ENCODE measurements around the gene TTN. TPM values are rescaled to one million over a fixed set of nuclear protein-coding genes. Genes with fewer than 3 reads are reported as not detected.

Gene TTN
- total RNA-seq, 1 donor from 2014 or later, result not detected

- Mint-ChIP-seq H3K4me3 (ENCODE audit: unreplicated experiment) (no peak overlapping the region), H3K27ac (ENCODE audit: unreplicated experiment) (no peak overlapping the region), H3K4me1 (ENCODE audit: low read depth) (no peaks in the 10 kb centered on the region), H3K27me3 (ENCODE audit: low read depth) (peaks cover 8% of the 10 kb centered on the region), H3K9me3 (ENCODE audit: low read depth) (no peaks in the 10 kb centered on the region), H3K36me3 (ENCODE audit: low read depth) (no peaks in the 10 kb centered on the region)
- no peak for DNase-seq (ENCODE audit: low spot score)
- no peak for TF ChIP-seq CTCF (IDR thresholded peaks at IDR 0.05)
These were observed 12.1 kb upstream of the TTN start for GRCh38 chr2:178819147-178819875.

- H3K4me3 Mint-ChIP-seq (ENCODE audit: unreplicated experiment), result no peak overlapping the region
- H3K4me1 Mint-ChIP-seq (ENCODE audit: low read depth), result no peaks in the 10 kb centered on the region
- H3K36me3 Mint-ChIP-seq (ENCODE audit: low read depth), result no peaks in the 10 kb centered on the region
- peaks cover 19% of the 10 kb centered on the region for H3K27me3 Mint-ChIP-seq (ENCODE audit: low read depth)
- no peak for TF ChIP-seq CTCF (IDR thresholded peaks at IDR 0.05)
- DNase-seq (ENCODE audit: low spot score), result no peak
- H3K27ac Mint-ChIP-seq (ENCODE audit: unreplicated experiment), result no peak overlapping the region
- H3K9me3 Mint-ChIP-seq (ENCODE audit: low read depth), result no peaks in the 10 kb centered on the region
These were observed 4.7 kb upstream of the TTN start for GRCh38 chr2:178811901-178812300.

- no peak for TF ChIP-seq CTCF (IDR thresholded peaks at IDR 0.05)
- Mint-ChIP-seq H3K4me1 (ENCODE audit: low read depth) (no peaks in the 10 kb centered on the region), H3K36me3 (ENCODE audit: low read depth) (no peaks in the 10 kb centered on the region), H3K9me3 (ENCODE audit: low read depth) (no peaks in the 10 kb centered on the region), H3K27me3 (ENCODE audit: low read depth) (peaks cover 19% of the 10 kb centered on the region), H3K4me3 (ENCODE audit: unreplicated experiment) (no peak overlapping the region), H3K27ac (ENCODE audit: unreplicated experiment) (no peak overlapping the region)
- no peak for DNase-seq (ENCODE audit: low spot score)
These were observed 3.8 kb upstream of the TTN start for GRCh38 chr2:178811045-178811444.

GRCh38 chr2:178810422-178810821 is 3.2 kb upstream of the TTN start:
- no peak for TF ChIP-seq CTCF (IDR thresholded peaks at IDR 0.05)
- no peak for DNase-seq (ENCODE audit: low spot score)
- no peaks in the 10 kb centered on the region for H3K9me3 Mint-ChIP-seq (ENCODE audit: low read depth)
- H3K4me3 Mint-ChIP-seq (ENCODE audit: unreplicated experiment), result no peak overlapping the region
- no peaks in the 10 kb centered on the region for H3K36me3 Mint-ChIP-seq (ENCODE audit: low read depth)
- no peak overlapping the region for H3K27ac Mint-ChIP-seq (ENCODE audit: unreplicated experiment)
- no peaks in the 10 kb centered on the region for H3K4me1 Mint-ChIP-seq (ENCODE audit: low read depth)
- H3K27me3 Mint-ChIP-seq (ENCODE audit: low read depth), result peaks cover 19% of the 10 kb centered on the region

GRCh38 chr2:178806543-178806942 is 680 bp downstream of the TTN start:
- H3K4me3 Mint-ChIP-seq (ENCODE audit: unreplicated experiment), result no peak overlapping the region
- no peaks in the 10 kb centered on the region for H3K36me3 Mint-ChIP-seq (ENCODE audit: low read depth)
- TF ChIP-seq CTCF (IDR thresholded peaks at IDR 0.05), result no peak
- no peak overlapping the region for H3K27ac Mint-ChIP-seq (ENCODE audit: unreplicated experiment)
- H3K9me3 Mint-ChIP-seq (ENCODE audit: low read depth), result no peaks in the 10 kb centered on the region
- no peaks in the 10 kb centered on the region for H3K4me1 Mint-ChIP-seq (ENCODE audit: low read depth)
- no peak for DNase-seq (ENCODE audit: low spot score)
- H3K27me3 Mint-ChIP-seq (ENCODE audit: low read depth), result peaks cover 15% of the 10 kb centered on the region

Measured in chondrocyte (in vitro differentiated cells).